Gastroesophageal sphincter (tissue), 3 donors: Measurements from ENCODE around the gene MMP25.

Experiments
- POLR2A ChIP-seq, 2 donors: fragments of 450-650 bp; IDR thresholded peaks; one replicate each; pipeline ENCODE4 v1.6.1; 2017; ENCODE audit warnings: antibody characterized with exemption in 2 of 2, mild to moderate bottlenecking in 2 of 2, moderate library complexity in 1 of 2
- TF ChIP-seq, protein P1 (sequence below), 4 experiments: fragments of 200-600 bp in 2 of 4; fragments of 450-650 bp in 2 of 4; sonication (generic) in 1 of 4; IDR thresholded peaks; one replicate each; pipeline ENCODE4 v1.5.1; 2017 to 2019; ENCODE audit warnings: antibody characterized with exemption in 4 of 4, mild to moderate bottlenecking in 2 of 4, moderate library complexity in 2 of 4

DNA sequence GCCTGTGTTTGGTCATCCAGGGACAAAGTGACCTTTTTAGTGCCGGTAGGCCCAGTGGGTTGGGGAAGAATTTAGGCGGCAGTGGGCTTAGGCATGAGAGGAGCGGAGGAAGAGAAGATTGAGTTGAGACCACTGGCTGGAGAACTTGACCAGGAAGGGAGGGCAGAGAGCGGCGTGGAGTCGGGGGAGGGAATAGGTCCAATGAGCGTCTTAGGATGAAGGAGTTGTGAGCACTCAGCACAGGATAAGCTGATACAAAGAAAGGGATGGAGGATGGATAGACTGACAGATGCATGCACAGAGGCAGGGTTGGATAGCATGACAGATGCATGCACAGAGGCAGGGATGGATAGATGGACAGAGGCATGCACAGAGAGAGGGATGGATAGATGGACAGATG, 27.1 kb downstream of the MMP25 start:
- TF ChIP-seq POLR2A (IDR thresholded peaks at IDR 0.05), result no peak
- TF ChIP-seq, protein P1, sequence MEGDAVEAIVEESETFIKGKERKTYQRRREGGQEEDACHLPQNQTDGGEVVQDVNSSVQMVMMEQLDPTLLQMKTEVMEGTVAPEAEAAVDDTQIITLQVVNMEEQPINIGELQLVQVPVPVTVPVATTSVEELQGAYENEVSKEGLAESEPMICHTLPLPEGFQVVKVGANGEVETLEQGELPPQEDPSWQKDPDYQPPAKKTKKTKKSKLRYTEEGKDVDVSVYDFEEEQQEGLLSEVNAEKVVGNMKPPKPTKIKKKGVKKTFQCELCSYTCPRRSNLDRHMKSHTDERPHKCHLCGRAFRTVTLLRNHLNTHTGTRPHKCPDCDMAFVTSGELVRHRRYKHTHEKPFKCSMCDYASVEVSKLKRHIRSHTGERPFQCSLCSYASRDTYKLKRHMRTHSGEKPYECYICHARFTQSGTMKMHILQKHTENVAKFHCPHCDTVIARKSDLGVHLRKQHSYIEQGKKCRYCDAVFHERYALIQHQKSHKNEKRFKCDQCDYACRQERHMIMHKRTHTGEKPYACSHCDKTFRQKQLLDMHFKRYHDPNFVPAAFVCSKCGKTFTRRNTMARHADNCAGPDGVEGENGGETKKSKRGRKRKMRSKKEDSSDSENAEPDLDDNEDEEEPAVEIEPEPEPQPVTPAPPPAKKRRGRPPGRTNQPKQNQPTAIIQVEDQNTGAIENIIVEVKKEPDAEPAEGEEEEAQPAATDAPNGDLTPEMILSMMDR (IDR thresholded peaks at IDR 0.05), result no peak
